Peyer's patch (tissue), 4 donors: ENCODE data around the gene B4GALNT2.

Experiments
- POLR2A ChIP-seq, 2 donors: fragments of 450-650 bp; IDR thresholded peaks; one replicate each; pipeline ENCODE4 v1.5.1; 2017; ENCODE audit warnings: antibody characterized with exemption in 2 of 2, mild to moderate bottlenecking in 2 of 2, moderate library complexity in 2 of 2
- TF ChIP-seq, protein P1 (sequence below), 6 experiments: fragments of 450-650 bp in 4 of 6; fragments of 200-600 bp in 2 of 6; sonication (generic) in 1 of 6; IDR thresholded peaks; one replicate each; pipeline ENCODE4 v1.5.1; 2017 to 2019; ENCODE audit warnings: antibody characterized with exemption in 6 of 6, mild to moderate bottlenecking in 3 of 6, moderate library complexity in 1 of 6

DNA sequence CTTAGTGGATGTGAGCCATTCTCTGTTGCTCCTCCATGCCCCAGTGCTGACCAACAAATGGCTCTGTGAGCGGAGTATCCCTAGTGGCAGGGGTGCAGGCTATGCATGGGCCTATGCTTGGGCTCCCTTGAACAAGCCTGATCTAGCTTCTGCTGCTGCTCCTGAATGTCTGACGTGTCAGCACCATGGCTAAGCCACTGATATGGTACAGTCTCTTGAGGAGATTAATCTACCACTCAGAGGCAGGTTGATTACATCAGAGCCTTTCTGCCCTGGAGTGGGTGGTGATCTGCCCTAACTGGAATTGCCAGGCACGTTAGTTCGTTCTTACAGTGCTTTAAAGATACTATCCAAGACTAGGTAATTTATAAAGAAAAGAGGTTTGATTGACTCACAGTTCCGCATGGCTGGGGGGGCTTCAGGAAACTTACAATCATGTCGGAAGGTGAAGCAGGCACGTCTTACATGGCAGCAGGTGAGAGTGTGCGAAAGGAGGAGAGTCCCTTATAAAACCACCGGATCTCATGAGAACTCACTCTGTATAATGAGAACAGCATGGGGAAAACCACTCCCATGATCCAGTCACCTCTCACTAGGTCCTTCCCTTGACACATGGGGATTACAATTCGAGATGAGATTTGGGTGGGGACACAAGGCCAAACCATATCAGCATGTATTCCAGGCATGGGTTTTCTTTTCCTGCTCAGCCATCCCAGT, 41.5 kb upstream of the B4GALNT2 start:
- TF ChIP-seq, protein P1, sequence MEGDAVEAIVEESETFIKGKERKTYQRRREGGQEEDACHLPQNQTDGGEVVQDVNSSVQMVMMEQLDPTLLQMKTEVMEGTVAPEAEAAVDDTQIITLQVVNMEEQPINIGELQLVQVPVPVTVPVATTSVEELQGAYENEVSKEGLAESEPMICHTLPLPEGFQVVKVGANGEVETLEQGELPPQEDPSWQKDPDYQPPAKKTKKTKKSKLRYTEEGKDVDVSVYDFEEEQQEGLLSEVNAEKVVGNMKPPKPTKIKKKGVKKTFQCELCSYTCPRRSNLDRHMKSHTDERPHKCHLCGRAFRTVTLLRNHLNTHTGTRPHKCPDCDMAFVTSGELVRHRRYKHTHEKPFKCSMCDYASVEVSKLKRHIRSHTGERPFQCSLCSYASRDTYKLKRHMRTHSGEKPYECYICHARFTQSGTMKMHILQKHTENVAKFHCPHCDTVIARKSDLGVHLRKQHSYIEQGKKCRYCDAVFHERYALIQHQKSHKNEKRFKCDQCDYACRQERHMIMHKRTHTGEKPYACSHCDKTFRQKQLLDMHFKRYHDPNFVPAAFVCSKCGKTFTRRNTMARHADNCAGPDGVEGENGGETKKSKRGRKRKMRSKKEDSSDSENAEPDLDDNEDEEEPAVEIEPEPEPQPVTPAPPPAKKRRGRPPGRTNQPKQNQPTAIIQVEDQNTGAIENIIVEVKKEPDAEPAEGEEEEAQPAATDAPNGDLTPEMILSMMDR (IDR thresholded peaks at IDR 0.05), result no peak
- no peak for TF ChIP-seq POLR2A (IDR thresholded peaks at IDR 0.05)
